ENCODE measurements around the gene AMOTL1.

DNA sequence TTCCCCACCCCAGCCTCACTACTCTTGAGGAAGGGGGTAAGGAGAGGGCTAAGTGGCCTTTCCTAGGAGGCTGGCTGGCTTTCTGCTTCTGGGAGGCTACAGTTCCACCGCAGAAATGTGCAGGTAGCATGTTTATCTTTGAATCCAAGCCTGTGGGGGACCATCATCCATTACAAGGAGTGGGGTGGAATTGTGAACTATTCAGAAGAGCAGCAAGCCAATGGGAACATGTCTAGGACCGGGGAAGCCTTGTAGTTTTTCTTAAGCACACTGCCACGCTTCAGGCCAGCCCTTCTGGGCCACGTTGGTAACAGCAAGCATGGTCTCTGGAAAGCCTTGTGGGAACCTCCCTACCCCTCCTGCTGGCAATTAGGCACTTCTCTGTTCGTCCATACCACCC lies 100.3 kb downstream of the AMOTL1 start:
- no peak for TF ChIP-seq POLR2A (IDR thresholded peaks at IDR 0.05)
- TF ChIP-seq, protein P1, sequence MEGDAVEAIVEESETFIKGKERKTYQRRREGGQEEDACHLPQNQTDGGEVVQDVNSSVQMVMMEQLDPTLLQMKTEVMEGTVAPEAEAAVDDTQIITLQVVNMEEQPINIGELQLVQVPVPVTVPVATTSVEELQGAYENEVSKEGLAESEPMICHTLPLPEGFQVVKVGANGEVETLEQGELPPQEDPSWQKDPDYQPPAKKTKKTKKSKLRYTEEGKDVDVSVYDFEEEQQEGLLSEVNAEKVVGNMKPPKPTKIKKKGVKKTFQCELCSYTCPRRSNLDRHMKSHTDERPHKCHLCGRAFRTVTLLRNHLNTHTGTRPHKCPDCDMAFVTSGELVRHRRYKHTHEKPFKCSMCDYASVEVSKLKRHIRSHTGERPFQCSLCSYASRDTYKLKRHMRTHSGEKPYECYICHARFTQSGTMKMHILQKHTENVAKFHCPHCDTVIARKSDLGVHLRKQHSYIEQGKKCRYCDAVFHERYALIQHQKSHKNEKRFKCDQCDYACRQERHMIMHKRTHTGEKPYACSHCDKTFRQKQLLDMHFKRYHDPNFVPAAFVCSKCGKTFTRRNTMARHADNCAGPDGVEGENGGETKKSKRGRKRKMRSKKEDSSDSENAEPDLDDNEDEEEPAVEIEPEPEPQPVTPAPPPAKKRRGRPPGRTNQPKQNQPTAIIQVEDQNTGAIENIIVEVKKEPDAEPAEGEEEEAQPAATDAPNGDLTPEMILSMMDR (IDR thresholded peaks at IDR 0.05), result no peak

All from esophagus squamous epithelium (tissue), 4 donors.